Right ventricle myocardium inferior (tissue), 1 donor: Measurements from ENCODE around the gene GRB7. TPM values are rescaled to one million over a fixed set of nuclear protein-coding genes. Genes with fewer than 3 reads are reported as not detected.
"Not testable (repeated sequence)": the region's sequence is repeated elsewhere in the genome, so short reads cannot be mapped to it uniquely, and the experiment has no call there.

Experiments
- ATAC-seq: fragments of 200-7000 bp; cut with Tn5 transposase; one replicate; pipeline ENCODE4 v1.9.1; 2020; ENCODE audit warnings: mild to moderate bottlenecking, moderate library complexity
- DNase-seq: peaks from one replicate; pipeline ENCODE4 v3.0.0; 2021; ENCODE audit errors: missing footprints
- intact Hi-C: fragments of 100-400 bp; cut with DNase I; formaldehyde crosslinking; loops from one replicate; pipeline ENCODE4 v1.11.0; 2022
- total RNA-seq: library from RNA; stranded (reverse); fragmentation: NEBNext Ultra II Directional; extraction: Animal tissue kit (Norgen Biotek cat#: 25700); gene quantifications from one replicate; pipeline ENCODE4 v1.2.1, GENCODE V29; 2021
- donor health status: DM: no; HTN: yes; CAD: no; lungs with severe emphysema.

GRB7 gene
- total RNA-seq, 1 donor from 2014 or later: 2.4 TPM

DNA sequence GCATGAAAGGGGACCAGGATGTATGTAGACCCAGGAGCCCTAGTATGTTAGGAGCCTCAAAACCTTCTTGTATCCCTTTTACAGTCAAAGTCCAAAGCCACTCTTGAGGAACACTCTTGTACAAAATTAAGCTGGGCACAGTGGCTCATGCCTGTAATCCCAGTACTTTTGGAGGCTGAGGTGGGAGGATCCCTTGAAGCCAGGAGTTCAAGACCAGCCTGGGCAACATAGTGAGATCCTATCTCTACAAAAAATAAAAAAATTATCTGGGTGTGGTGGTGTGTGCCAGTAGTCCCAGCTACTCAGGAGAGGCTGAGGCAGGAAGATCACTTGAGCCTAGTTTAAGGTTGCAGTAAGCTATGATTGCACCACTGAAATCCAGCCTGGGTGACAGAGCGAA lies 11.8 kb upstream of the GRB7 start:
- DNase-seq, ATAC-seq, intact Hi-C loops: not testable (repeated sequence)

DNA sequence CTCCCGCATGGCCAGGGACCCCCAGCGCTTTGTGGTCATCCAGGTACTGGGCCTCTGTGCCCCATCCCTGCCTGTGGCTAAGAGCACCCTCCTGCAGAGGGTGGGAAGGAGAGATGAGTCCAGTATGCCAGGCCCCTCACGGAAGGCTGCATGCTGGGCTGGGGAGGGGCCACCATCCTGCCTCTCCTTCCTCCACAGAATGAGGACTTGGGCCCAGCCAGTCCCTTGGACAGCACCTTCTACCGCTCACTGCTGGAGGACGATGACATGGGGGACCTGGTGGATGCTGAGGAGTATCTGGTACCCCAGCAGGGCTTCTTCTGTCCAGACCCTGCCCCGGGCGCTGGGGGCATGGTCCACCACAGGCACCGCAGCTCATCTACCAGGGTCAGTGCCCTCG lies 11.1 kb upstream of the GRB7 start:
- DNase-seq (no peak), ATAC-seq (no peak)
- intact Hi-C loops: no loop called here

DNA sequence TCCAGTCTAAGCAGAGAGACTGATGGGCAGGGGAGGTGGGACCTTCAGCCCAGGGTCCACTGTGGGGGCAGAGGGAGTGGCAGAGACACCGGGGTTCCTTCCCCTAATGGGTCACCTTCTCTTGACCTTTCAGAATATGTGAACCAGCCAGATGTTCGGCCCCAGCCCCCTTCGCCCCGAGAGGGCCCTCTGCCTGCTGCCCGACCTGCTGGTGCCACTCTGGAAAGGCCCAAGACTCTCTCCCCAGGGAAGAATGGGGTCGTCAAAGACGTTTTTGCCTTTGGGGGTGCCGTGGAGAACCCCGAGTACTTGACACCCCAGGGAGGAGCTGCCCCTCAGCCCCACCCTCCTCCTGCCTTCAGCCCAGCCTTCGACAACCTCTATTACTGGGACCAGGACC lies 10.2 kb upstream of the GRB7 start:
- no peak for ATAC-seq
- no peak for DNase-seq
- intact Hi-C loops: no loop called here

DNA sequence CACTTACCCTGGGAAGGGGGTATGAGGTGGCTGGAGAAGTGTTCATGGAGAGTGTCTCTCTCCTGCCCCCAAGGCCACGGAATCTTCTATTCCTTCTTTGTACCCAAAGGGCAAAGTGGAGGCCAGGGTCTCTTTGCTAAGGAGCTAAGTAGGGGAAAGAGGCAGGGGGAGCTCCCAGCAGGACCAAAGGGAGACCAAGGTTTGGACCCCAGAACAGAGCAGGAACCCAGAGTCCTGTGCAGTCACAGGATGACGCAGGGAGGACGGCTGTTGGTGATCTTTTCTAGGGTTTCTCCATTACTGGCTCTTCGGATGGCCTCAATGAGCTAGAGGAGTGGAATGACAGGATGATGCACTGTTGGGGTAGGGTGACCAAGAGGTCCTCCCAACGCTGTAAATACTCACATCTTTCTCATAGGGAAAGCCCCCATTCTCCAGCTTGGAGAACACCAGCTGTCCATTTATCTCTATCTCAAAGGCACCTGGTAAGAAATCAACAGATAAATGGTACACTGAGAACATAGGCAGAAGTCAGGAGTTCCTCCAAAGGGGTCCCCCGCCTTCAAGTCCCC lies 8.4 kb upstream of the GRB7 start:
- DNase-seq: no peak
- no peak for ATAC-seq
- intact Hi-C loops: no loop called here

DNA sequence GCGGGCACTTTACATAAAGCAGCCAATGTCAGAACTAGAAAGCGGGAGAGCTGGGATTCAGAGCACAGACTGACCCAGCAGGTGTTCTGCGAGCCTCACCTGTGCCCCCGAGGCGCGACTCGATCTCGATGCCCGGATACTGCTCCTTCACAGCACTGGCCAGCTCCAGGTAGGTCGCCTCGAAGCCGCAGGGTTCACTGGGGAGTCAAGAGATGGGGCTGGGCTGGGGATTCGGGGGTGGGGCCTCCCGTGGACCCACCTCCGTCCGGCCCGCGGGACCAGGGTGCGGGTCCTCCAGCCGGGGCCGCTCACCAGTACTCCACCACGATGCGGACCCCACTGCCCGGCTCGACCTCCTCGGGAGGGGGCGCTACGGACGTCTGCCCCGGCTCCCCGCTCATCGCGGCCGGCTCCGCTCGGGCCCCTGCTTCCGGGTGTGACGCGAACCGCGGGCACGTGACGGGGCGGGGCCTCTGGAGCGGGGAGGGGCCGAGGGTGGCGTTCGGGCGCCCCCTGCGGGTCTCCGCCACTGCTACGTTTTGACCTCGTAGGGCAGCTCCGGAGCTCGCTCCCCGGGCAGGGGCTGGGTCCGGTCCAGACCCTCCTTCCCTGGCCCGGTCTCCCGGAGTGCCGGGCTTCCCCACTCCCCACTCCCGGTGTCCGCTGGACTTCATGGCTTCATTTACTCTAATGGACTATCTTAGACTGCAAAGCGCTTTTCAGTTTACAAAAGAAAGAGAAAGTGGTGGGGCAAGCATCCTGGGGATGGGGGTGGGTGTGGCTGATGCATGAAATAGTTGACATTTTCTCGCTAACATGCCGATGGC lies 7.4 kb upstream of the GRB7 start, which contains the start of gene MIEN1:
Gene MIEN1, minus strand, starts transcription at position 438 of the 827 bp plus-strand sequence. Its CDS starts 37 bp downstream, at position 401.
- ATAC-seq: peak; percentile 97
- intact Hi-C loops: loop anchor here (5.0 kb wide), 2 partner anchors 58 to 108 kb away; no protein-coding TSS in a partner anchor
- peak; percentile 97 for DNase-seq

DNA sequence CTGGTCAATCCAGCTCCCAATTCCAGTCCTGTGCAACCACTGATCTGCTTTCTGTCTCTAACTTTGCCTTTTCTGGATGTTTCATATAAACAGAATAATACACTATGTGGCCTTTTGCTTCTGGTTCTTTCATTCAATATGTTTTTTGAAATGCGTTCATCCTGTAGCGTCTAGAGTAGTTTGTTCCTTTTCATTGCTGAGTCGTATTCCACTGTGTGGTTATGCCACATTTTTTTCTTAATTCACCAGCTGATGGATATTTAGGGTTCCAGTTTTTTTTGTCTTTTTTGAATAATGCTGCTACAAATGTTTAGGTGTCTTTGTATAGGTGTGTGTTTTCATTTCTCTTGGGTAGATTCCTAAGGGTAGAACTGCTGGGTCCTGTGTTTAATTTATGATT lies 5.2 kb upstream of the GRB7 start:
- no peak for ATAC-seq
- intact Hi-C loops: loop anchor here (5.0 kb wide), 2 partner anchors 60 to 110 kb away; no protein-coding TSS in a partner anchor

DNA sequence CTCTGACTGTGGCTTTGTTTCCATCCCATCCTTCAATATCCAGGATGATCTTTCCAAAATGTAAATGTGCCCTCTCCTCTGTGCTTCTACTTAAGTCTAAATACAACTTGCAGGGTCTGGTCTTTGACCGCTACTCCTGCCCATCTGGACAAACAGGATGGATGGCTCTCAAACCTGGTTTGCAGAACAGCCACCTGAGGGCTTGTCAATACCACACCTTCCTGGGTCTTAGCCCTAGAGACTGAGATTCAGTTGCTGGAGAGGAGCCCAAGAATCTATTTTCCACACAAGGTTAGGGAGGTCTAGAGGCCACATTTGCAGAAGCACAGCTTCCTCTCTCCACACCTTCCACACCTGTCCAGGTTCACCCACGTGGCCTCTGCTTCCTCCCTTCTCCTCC lies 1.9 kb upstream of the GRB7 start:
- DNase-seq: no peak
- intact Hi-C loops: no loop called here
- no peak for ATAC-seq

More for the DNA sequence above, 5.2 kb upstream of the GRB7 start:
- DNase-seq: no peak

DNA sequence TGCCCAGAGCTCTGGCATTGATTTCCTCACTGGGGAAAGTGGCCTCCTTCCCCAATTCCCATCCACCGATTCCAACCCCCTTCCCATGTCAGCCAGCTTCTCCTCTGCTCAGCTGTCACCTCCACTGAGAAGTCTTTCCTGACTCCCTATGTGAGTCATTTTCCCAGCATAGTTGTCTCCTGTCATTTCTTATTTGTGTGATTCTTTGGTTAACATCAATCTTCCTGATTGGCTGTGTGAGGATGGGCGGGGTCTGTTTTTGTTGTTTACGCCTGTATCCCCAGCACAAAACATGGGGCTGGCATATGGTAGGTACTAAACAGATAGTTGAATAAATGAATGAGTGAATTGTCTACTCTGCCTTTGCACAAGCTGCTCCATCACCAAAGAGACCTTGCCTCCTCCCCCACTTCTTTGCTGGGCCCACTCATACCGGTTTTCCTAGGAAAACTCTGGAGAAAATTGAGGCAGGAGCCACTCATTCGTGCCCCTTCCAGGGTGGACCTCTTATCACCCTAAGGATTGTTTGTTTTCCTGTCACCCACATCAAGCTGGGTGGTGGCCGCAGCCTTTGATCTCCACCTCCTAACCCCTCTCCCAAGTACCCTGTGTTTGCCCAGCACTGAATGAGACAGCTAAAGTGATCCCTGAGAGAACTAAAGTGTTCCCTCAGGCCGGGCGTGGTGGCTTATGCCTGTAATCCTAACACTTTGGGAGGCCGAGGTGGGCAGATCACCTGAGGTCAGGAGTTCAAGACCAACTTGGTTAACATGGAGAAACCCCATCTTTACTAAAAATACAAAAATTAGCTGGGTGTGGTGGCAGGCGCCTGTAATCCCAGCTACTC lies 1.2 kb upstream of the GRB7 start:
- ATAC-seq: no peak
- DNase-seq: no peak
- intact Hi-C loops: no loop called here

DNA sequence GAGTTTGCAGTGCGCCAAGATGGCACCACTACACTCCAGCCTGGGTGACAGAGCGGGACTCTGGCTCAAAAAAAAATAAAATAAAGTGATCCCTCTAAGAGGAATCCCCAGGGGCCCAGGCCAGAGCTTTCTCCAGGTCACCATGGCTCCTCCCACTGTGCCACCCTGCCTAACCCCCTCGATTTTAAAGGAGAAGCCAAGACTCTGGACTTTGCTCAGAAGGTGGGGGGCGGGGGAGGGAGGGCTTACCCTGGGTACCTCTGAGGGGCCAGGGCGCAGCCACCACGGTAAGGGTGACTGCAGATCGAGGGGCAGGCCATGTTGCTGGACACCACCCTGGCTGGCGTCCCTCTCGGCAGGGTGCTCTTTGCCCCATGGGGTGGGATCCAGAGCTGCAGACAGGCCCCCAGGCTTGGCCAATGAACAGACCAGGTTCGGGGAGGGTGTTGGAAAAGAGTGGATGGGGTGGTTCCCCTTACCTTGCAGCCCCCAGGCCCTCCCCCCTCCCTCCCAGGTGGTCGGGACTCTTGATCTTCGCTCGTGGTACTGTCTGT lies 455 bp upstream of the GRB7 start:
- no peak for ATAC-seq
- intact Hi-C loops: no loop called here
- DNase-seq: no peak

DNA sequence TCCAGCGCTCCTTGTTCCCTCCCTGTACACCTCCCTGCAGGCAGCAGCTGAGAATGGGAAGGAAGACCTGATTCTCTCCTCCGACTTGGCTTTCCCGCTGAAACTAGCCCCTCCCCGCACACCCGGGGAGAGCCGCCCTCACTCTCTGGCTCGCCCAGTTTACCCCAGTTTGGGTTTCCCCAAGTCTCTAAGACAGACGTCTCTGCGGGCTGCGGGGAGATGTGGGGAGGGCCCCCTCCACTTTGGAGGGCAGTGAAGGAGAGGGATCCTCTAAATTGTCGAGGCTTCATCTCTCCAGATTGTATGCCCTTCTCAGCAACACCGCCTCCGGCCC lies 797 bp downstream of the GRB7 start:
- no peak for ATAC-seq
- no peak for DNase-seq
- intact Hi-C loops: no loop called here

DNA sequence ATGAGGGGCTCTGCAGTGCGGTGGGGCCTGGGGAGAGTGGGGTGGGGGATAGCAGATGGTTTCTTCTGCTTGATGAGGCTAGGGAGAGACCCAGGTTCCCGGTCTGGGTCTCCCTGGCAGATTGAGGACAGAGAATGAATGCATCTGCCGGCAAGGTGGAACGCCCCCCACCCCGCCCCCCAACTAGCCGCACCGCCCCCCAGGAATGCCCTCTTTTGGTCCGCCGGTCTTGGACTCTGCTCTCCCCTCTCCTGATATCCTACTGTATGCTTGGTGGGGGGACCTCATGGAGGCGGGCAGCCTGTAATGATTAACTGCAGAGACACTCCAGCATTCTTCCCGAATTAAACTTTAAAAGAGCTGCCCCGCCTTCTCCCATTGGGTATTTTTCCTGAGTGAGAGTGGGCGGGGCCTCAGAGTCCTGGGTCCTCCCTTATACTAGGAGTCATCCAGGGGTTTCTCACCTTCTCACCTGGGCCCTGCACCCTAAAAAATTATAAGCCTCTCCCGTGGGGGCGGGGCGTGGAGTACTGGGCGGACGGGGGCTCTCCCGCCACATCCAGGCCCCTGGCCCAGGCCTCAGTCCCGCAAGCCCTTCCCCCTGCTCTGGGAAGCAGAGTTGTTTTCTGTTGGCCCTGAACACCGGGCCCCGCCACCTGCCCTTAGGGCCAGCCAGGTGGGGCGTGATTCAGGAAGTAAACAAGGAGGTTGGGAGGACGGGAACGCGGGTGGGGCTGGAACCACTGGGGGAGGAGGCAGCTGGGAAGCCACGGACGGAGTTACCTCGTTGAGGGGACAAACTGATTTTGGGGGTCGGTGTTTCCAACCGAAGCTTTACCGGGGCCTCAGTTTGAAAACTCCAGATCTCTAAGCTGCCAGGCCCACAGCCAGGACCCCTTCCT lies 1.5 kb downstream of the GRB7 start:
- intact Hi-C loops: no loop called here
- ATAC-seq: no peak
- DNase-seq: no peak

DNA sequence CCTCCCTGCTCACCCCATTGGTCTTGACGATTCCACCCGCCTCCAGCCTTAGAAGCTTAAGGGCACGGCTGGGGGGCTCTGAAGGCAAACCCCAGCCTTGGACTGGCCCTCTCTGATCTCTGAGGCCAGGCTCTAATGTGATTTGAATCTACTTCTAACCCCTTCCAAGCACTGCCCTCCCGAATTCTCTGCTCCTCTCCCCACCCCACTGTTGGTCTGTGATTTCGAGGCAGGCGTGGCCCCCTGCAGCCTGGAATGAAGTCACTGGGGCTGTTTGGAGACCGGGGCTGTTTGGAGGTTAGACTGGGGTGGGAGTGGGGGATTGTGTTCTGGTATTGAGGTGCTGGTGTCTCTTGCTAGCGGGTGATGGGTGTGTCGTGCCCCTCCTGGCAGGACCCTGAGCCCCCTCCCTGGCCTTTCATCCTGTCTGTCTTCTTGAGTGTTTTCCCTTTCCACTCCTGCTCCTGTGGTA lies 2.2 kb downstream of the GRB7 start:
- intact Hi-C loops: no loop called here
- DNase-seq: no peak
- ATAC-seq: no peak

DNA sequence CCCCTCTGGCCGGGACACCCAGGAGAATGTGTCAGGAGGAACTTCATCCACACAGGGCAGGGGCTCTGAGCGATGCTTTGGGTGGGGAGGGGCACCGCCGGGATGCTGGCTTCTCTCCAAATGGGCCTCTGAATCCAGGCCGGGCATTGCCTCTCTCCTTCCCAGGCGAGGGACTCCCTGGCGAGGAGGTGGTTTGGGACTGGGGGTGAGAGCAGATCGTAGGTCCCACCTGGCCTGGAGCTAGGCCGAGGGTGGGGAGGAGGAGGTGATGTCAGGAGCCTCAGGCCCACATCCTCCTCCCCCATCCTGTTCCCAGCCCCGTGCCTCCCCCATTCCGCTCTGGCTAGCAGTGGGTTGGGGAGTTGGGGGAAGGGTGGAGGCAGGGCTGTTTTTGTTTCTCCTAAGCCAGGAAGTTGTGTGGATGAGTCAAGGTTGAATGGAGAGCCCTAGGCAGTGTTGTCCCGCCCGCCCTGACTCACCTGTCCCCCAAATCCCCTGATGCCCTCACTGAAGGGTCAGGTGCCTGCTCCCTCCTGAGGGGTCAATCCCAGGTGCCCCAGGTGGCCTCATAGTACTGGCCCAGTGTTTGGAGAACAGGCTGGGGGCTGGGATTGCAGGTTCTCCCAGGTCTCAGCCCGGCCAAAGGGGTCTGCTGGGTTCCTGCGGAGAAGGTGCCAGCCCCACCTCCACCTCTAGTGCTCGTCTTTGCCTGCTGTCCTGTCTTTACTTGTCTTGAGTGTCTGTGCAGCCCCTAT lies 2.8 kb downstream of the GRB7 start:
- ATAC-seq (no peak), DNase-seq (no peak)
- intact Hi-C loops: no loop called here

DNA sequence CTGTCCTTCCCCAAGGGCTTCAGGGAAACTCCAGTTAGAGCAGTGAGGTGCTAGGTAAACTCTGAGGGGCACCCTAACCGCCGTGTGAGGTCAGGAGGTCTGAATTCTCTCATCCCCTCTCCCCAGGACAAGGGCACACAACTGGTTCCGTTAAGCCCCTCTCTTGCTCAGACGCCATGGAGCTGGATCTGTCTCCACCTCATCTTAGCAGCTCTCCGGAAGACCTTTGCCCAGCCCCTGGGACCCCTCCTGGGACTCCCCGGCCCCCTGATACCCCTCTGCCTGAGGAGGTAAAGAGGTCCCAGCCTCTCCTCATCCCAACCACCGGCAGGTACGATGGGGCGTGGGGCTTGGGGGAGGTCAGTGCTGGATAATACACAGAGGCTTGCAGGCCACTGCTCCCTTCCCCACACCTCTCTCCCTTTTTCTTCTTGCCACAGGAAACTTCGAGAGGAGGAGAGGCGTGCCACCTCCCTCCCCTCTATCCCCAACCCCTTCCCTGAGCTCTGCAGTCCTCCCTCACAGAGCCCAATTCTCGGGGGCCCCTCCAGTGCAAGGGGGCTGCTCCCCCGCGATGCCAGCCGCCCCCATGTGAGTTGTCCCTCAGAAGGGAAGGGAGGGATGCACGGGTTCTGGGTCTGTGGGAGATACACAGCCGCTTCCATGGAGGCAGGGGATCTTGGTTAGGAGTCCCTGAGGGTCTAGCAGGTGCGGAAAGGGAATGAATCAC lies 4.6 kb downstream of the GRB7 start:
- DNase-seq (no peak), ATAC-seq (no peak)
- intact Hi-C loops: no loop called here

DNA sequence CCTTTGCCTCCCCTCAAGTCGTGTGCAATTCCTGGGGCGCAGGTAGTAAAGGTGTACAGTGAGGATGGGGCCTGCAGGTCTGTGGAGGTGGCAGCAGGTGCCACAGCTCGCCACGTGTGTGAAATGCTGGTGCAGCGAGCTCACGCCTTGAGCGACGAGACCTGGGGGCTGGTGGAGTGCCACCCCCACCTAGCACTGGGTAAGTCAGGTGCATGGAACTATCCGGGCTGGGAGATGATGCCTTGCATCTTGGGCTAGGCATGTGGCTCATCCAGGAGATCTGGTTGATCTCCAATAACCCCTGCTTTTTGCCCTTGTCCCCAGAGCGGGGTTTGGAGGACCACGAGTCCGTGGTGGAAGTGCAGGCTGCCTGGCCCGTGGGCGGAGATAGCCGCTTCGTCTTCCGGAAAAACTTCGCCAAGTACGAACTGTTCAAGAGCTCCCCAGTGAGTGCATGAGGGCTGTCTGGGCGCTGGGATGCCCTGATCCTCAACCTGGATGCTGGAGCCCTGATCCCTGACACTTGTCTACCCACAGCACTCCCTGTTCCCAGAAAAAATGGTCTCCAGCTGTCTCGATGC lies 5.2 kb downstream of the GRB7 start:
- DNase-seq (no peak), ATAC-seq (no peak)
- intact Hi-C loops: no loop called here

DNA sequence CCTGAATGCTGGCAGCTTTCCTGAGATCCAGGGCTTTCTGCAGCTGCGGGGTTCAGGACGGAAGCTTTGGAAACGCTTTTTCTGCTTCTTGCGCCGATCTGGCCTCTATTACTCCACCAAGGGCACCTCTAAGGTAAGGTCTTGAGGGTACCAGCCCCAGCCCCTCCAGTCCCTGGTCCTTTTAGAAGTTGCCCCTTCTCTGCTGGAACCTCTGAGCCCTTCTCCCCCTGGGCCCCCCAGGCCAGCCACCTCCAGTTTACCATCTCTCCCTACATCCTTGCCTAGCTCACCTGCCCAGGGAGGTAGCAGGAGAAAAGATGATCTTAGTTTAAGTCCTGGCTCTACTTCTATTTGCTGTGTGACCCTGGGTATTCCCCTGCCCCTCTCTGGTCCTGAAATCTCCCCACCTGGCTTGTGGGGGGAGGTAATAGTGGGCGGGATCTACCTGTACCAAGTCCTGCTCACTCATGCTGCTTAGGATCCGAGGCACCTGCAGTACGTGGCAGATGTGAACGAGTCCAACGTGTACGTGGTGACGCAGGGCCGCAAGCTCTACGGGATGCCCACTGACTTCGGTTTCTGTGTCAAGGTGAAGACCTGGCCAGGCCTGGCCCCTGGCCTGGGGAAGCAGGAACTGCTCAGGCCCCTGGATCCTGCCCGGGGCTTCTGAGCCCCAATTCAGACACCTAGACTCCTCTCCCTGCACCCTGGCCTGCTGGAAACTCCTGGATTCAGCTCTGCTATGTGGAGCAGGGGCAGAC lies 6.5 kb downstream of the GRB7 start:
- intact Hi-C loops: no loop called here
- DNase-seq: no peak

More for the DNA sequence above, 6.5 kb downstream of the GRB7 start:
- no peak for ATAC-seq
